Activated CD4-positive, alpha-beta T cell treated with anti-CD3 and anti-CD28 coated beads, Interleukin-2, amount 10 ng/mL, durations not matched to agents 7 days and 5 days (primary cell): ENCODE data around the gene SLC38A6. TPM values are rescaled to one million over a fixed set of nuclear protein-coding genes. Genes with fewer than 3 reads are reported as not detected.
A peak's percentile ranks its signal among the peaks of the same experiment; 100 is the strongest.

Experiments used
- CTCF ChIA-PET: fragments of 350-600 bp; sonication (Branson Sonifier 250); formaldehyde crosslinking; loops from one replicate; lab custom pipeline; 2021; ENCODE audit warnings: antibody characterized with exemption; lab: Charles Lee
- POLR2A ChIA-PET: fragments of 350-600 bp; sonication (Branson Sonifier 250); formaldehyde crosslinking; loops from one replicate; lab custom pipeline; 2021; ENCODE audit warnings: antibody characterized with exemption; lab: Charles Lee
- DNase-seq: peaks from one replicate; pipeline ENCODE4 v3.0.0-alpha.2; 2020
- H3K27ac Mint-ChIP-seq: one replicate; pipeline ENCODE4 v1.8.0; 2021; ENCODE audit warnings: mild to moderate bottlenecking, moderate library complexity, mixed read lengths
- H3K27me3 Mint-ChIP-seq: one replicate; pipeline ENCODE4 v1.8.0; 2021; ENCODE audit warnings: mixed read lengths
- H3K36me3 Mint-ChIP-seq: one replicate; pipeline ENCODE4 v1.8.0; 2021; ENCODE audit warnings: low read depth, mixed read lengths
- H3K4me1 Mint-ChIP-seq: one replicate; pipeline ENCODE4 v1.8.0; 2021; ENCODE audit warnings: mixed read lengths
- H3K4me3 Mint-ChIP-seq: one replicate; pipeline ENCODE4 v1.8.0; 2021; ENCODE audit warnings: mild to moderate bottlenecking, moderate library complexity, mixed read lengths
- H3K9me3 Mint-ChIP-seq: one replicate; pipeline ENCODE4 v1.8.0; 2021; ENCODE audit warnings: mixed read lengths
- total RNA-seq, 2 experiments: library from RNA; stranded (reverse); gene quantifications; one replicate each; pipeline ENCODE4 v1.2.3, GENCODE V29; 2021

Gene SLC38A6
- 10 to 100 TPM in 1 of 2 experiments, 1 to 10 TPM in 1; 8.5 to 10.1 TPM for total RNA-seq

DNA sequence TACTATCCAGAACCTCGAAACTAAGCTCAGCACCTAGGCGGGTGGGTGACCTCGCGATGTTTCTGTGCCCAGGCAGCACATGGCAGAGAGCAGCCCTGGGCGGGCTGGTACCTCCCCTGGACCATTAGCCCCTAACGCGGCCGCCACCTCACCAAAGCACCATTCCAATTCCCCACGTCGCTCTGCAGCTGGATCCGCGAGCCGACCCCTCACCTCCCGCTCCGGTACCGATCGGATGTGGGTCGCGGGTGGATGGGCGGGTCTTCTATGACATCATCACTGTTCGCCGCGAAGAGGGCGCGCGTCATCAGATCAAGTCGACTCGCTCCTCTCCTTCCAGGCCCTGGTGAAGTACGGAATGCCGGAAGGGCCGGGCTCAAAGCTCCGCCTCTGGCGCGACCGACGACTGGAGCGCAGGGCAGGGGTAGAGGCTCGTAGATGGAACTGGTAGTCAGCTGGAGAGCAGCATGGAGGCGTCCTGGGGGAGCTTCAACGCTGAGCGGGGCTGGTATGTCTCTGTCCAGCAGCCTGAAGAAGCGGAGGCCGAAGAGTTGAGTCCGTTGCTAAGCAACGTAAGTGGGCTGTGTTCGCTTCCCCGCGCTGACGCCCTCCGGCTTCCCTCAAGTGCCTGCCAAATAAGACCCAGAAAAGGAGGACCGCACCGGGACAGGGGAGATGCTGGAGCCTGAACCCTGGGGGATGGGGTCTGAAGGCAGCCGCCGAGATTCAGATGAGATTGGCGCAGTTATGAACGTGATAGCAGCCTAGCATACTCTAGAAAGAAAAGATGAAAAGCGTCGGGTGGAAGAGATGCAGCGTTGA, at the start of gene SLC38A6, which contains the start of gene TRMT5:
Gene SLC38A6 (plus strand): TSS at position 435 of the 822 bp plus-strand sequence. CDS start 33 bp downstream, at position 468.
Gene TRMT5 (minus strand): TSS at position 269 of the 822 bp plus-strand sequence. CDS start 106 bp downstream, at position 163.
- Mint-ChIP-seq H3K27me3 (no peaks in the 10 kb centered on the region), H3K9me3 (no peaks in the 10 kb centered on the region), H3K4me3 (no peak within 1 kb of the TSS), H3K36me3 (peaks cover 14% of the 10 kb centered on the region), H3K4me1 (peaks cover 14% of the 10 kb centered on the region), H3K27ac (no peak within 1 kb of the TSS)
- CTCF ChIA-PET = interaction anchor here (0.5 to 1.1 kb wide), 6 partner anchors 13 to 465 kb away, joined by 3 to 4 read pairs (median 3); no protein-coding TSS in a partner anchor
- POLR2A ChIA-PET = no interaction called here
- DNase-seq = peak; percentile 92

DNA sequence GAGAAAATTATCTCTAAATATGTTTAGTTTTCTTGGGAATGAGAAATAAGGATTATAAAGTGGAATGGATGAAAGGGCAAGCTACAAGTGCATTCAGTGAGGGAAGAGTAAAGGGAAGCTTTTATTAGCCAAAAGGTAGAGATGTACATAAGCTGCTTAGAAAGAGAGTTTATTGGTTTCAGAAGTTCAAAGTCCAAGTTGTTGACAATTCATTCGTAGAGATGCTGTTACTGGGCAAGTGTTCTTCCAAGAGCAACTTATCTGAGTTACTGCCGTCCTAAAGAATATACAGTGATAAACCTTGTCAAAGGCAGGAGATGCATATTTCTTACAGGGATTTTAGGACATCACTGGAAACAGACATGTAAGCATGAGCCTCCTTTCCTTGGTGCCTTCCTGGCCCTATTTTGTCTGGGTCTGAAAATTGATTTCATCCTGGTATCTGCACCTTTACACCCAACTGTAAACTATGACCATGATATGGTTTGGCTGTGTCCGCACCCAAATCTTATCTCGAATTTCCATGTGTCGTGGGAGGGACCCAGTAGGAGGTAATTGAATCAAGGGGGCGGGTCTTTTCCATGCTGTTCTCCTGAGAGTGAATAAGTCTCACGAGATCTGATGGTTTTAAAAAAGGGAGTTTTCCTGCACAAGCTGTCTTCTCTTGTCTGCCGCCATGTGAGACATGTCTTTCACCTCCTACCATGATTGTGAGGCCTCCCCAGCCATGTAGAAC, 47.0 kb upstream of the SLC38A6 start:
- no peak overlapping the region for H3K4me3 Mint-ChIP-seq
- peaks cover under 1% of the 10 kb centered on the region for H3K9me3 Mint-ChIP-seq
- H3K27ac Mint-ChIP-seq = no peak overlapping the region
- CTCF ChIA-PET = no interaction called here
- DNase-seq = no peak
- H3K4me1 Mint-ChIP-seq = no peaks in the 10 kb centered on the region
- H3K27me3 Mint-ChIP-seq = no peaks in the 10 kb centered on the region
- POLR2A ChIA-PET = no interaction called here
- H3K36me3 Mint-ChIP-seq = peaks cover 1% of the 10 kb centered on the region

DNA sequence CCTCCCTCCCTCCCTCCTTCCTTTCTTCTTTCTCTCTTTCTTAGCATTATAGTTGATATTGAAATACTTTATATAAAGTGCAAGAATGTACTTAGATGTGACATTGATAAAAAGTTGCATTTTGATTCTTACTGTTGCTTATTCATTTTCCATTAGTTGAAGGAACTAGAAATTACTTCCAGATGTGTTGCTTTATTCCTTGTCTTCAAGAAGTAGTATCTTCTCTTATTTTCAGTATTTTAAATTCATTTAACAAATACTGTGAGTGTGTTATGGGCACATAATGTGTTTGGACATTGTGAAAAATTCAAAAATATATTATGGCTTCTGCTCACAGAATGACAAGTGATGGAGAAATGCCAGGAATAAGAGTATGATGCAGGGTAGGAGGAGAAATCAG, 45.7 kb upstream of the SLC38A6 start:
- H3K27ac Mint-ChIP-seq = no peak overlapping the region
- DNase-seq = no peak
- no peaks in the 10 kb centered on the region for H3K4me1 Mint-ChIP-seq
- H3K4me3 Mint-ChIP-seq = no peak overlapping the region
- ChIA-PET POLR2A (no interaction called here), CTCF (no interaction called here)
- peaks cover 5% of the 10 kb centered on the region for H3K9me3 Mint-ChIP-seq
- H3K36me3 Mint-ChIP-seq = peaks cover 1% of the 10 kb centered on the region
- no peaks in the 10 kb centered on the region for H3K27me3 Mint-ChIP-seq

DNA sequence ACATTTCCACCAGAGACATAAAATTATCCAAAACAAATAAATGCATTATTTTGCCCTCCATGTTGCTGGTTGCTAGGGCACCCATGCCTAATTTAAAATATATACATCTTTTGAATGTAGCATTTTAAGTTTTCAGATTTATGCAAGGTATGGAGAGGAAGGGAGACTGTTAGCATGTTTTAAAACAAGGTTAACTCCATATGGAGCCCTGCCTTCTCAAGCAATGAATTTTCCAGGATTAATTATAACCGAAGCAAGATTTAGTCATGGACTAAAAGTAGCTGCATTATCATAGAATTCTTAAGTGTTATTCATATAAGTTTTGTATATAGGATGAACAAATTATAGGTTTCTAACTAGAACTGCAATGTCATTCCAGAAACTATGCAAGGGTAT, 37.4 kb upstream of the SLC38A6 start:
- no peaks in the 10 kb centered on the region for H3K27me3 Mint-ChIP-seq
- H3K9me3 Mint-ChIP-seq = peaks cover 5% of the 10 kb centered on the region
- CTCF ChIA-PET = no interaction called here

DNA sequence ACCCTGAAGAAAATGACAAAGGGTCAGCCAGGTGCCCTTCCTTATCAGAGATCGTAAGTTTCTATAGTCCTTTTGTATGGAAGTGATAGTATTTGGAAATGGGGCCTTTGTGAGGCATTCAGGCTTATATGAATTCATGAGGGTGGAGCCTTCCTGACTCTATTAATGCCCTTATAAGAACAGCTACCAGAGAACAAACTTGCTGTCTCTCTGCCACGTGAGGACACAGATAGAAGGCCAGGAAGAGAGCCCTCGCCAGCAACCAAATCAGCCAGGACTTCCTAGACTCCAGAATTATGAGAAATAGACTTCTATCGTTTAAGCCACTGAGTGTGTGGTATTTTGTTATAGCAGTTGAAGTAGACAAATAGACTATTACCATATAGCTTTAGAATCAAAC, 36.8 kb upstream of the SLC38A6 start:
- DNase-seq = no peak
- peaks cover 2% of the 10 kb centered on the region for H3K4me1 Mint-ChIP-seq
- no peaks in the 10 kb centered on the region for H3K27me3 Mint-ChIP-seq
- peaks cover 3% of the 10 kb centered on the region for H3K36me3 Mint-ChIP-seq
- H3K27ac Mint-ChIP-seq = no peak overlapping the region
- no peak overlapping the region for H3K4me3 Mint-ChIP-seq
- ChIA-PET POLR2A (no interaction called here), CTCF (no interaction called here)
- peaks cover 3% of the 10 kb centered on the region for H3K9me3 Mint-ChIP-seq

More for the DNA sequence above, 37.4 kb upstream of the SLC38A6 start:
- Mint-ChIP-seq H3K36me3 (peaks cover 3% of the 10 kb centered on the region), H3K4me3 (no peak overlapping the region), H3K4me1 (peaks cover 2% of the 10 kb centered on the region), H3K27ac (no peak overlapping the region)
- DNase-seq = no peak
- POLR2A ChIA-PET = no interaction called here

DNA sequence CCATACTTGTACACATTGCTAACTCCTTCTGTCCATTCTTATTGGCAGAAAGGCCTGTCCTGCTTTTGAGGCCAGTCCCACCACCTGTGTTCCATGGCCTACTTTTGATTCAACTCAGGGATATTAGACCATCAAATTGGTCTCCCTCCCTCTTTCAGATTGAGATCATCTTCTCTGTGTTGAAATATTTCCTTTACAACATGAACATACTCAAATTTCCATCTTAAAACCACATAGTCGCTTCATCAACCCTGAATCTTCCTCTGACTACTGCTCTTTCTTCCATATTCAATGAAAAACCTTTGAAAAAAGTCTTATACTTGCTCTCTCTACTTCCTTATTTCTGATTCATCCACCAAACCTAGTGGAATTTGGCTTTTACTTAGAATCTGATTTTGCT, 35.1 kb upstream of the SLC38A6 start:
- Mint-ChIP-seq H3K9me3 (no peaks in the 10 kb centered on the region), H3K4me3 (no peak overlapping the region), H3K27me3 (no peaks in the 10 kb centered on the region), H3K27ac (no peak overlapping the region), H3K4me1 (peaks cover 2% of the 10 kb centered on the region), H3K36me3 (peaks cover 3% of the 10 kb centered on the region)
- DNase-seq = no peak
- CTCF ChIA-PET = no interaction called here
- POLR2A ChIA-PET = no interaction called here

DNA sequence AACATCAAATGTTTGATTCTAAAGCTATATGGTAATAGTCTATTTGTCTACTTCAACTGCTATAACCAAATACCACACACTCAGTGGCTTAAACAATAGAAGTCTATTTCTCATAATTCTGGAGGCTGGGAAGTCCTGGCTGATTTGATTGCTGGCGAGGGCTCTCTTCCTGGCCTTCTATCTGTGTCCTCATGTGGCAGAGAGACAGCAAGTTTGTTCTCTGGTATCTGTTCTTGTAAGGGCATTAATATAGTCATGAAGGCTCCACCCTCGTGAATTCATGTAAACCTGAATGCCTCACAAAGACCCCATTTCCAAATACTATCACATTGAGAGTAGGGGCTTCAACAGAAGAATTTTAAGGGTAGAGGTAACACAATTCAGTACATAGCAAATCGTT, 34.3 kb upstream of the SLC38A6 start:
- CTCF ChIA-PET = no interaction called here
- POLR2A ChIA-PET = no interaction called here
- Mint-ChIP-seq H3K9me3 (no peaks in the 10 kb centered on the region), H3K36me3 (peaks cover 3% of the 10 kb centered on the region), H3K4me1 (peaks cover 2% of the 10 kb centered on the region), H3K4me3 (no peak overlapping the region), H3K27me3 (no peaks in the 10 kb centered on the region), H3K27ac (no peak overlapping the region)
- no peak for DNase-seq

DNA sequence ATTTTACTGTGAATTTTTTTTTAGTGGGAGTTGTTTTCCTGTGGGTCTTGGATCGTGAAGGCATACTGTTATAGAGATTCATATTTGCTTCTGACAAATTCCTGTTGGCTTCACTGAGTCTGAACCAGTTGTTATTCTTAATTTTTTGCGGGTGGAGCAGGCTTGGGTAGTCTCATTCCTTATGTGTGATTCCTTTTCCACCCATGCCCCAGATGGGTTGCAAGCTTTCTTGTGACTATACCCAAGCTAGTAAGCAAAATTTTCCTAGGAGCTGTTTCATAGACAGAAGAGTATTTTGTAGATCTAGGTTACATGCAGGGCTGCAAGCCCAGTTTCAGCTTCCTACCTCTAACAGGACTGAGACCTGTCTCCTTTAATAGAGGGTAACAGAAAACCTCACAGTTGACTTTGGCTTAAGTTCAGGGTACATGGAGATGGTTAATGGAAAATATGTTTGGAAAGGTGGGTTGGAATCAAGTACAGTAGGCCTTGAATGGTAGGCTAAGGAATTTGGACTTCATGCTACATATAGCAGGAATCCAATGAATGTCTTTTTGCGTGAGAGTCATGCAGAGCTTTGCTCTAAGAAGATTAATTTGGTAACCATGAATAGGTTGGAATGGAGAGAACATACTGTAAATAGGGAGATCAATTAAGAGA, 29.1 kb upstream of the SLC38A6 start:
- H3K4me1 Mint-ChIP-seq = peaks cover 7% of the 10 kb centered on the region
- ChIA-PET POLR2A (no interaction called here), CTCF (interaction anchor here (0.8 to 1.5 kb wide), 2 partner anchors 9 to 153 kb away, joined by 3 to 4 read pairs; no protein-coding TSS in a partner anchor)
- no peak for DNase-seq
- H3K9me3 Mint-ChIP-seq = peaks cover 13% of the 10 kb centered on the region
- no peak overlapping the region for H3K4me3 Mint-ChIP-seq
- H3K36me3 Mint-ChIP-seq = peaks cover 21% of the 10 kb centered on the region
- no peak overlapping the region for H3K27ac Mint-ChIP-seq
- no peaks in the 10 kb centered on the region for H3K27me3 Mint-ChIP-seq

DNA sequence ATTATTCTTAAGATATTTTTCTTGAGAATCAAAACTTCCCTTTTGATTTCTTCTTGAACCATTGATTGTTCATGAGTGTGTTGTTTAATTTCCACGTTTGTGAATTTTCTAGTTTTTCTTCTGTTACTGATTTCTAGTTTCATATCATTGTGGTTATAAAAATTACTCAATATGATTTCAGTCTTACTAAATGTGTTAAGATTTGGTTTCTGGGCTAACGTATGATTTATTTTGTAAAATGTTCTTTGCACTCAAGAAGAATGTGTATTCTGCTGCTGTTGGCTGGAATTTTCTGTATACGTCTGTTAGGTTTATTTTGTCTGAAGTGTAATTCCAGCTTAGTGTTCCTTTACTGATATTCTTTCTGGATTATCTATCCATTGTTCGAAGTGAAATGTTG, 24.8 kb upstream of the SLC38A6 start:
- Mint-ChIP-seq H3K36me3 (peaks cover 38% of the 10 kb centered on the region), H3K9me3 (peaks cover 43% of the 10 kb centered on the region), H3K27ac (no peak overlapping the region), H3K4me3 (no peak overlapping the region), H3K4me1 (peaks cover 10% of the 10 kb centered on the region), H3K27me3 (no peaks in the 10 kb centered on the region)
- CTCF ChIA-PET = no interaction called here
- no peak for DNase-seq
- POLR2A ChIA-PET = no interaction called here

DNA sequence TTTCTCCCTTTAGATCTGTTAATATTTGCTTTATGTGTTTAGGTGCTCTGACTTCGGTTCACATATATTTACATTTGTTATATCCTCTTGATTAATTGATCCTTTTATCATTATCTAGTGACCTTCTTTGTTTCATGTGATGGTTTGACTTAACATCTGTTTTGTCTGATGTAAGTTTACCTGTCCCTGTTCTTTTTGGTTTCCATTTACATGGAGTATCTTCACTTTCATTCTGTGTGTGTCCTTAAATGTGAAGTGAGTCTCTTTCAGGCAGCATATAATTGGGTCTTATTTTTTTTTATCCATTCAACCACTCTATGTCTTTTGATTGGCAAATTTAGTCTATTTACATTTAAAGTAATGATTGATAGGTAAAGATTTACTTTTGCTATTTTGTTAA, 24.4 kb upstream of the SLC38A6 start:
- no peak for DNase-seq
- H3K9me3 Mint-ChIP-seq = peaks cover 45% of the 10 kb centered on the region
- peaks cover 40% of the 10 kb centered on the region for H3K36me3 Mint-ChIP-seq
- no peak overlapping the region for H3K4me3 Mint-ChIP-seq
- H3K4me1 Mint-ChIP-seq = peaks cover 10% of the 10 kb centered on the region
- H3K27me3 Mint-ChIP-seq = no peaks in the 10 kb centered on the region
- H3K27ac Mint-ChIP-seq = no peak overlapping the region
- POLR2A ChIA-PET = no interaction called here
- CTCF ChIA-PET = no interaction called here

DNA sequence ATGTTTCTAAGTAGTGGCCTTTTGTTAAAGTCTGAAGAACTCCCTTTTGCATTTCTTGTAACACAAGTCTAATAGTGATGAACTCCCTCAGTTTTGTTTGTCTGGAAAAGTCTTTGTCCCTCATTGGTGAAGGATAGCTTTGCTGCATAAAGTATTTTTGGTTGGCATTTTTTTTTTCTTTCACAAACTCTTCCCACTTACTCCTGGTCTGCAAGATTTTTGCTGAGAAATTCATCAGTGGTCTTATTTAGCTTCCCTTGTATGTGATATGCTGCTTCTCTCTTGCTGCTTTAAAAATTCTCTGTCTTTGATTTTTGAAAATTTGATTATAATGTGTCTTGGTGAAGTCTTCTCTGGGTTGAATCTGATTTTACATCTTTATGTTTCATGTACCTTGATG, 22.9 kb upstream of the SLC38A6 start:
- Mint-ChIP-seq H3K27ac (no peak overlapping the region), H3K4me1 (peaks cover 10% of the 10 kb centered on the region), H3K9me3 (peaks cover 45% of the 10 kb centered on the region), H3K4me3 (no peak overlapping the region), H3K27me3 (no peaks in the 10 kb centered on the region), H3K36me3 (peaks cover 40% of the 10 kb centered on the region)
- no peak for DNase-seq
- ChIA-PET CTCF (interaction anchor here (0.9 kb wide), 1 partner anchor 23 kb away, joined by 3 read pairs; the partner anchor contains the start of genes SLC38A6 and TRMT5), POLR2A (no interaction called here)

DNA sequence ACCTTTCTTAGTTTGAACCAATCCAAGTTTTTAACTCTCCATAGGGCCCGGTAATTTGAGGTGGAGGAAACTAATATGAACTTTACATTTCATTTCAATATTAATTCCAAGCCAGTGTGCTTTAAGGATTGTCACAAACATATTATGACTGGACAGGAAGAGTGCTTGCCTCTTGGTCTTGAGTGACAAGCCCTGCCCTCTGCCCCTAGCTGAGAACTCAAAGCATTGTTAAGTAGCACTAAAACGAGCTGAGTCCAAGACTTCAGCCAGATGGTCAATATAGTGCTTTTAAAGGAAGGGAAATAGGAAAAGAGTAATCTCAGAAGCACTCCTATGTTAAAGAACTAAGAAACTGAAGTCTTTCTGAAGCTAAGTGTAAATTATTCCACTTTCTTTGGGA, 17.3 kb upstream of the SLC38A6 start:
- H3K9me3 Mint-ChIP-seq = peaks cover 26% of the 10 kb centered on the region
- ChIA-PET CTCF (no interaction called here), POLR2A (no interaction called here)
- H3K27me3 Mint-ChIP-seq = no peaks in the 10 kb centered on the region
- H3K4me1 Mint-ChIP-seq = peaks cover 4% of the 10 kb centered on the region
- H3K4me3 Mint-ChIP-seq = no peak overlapping the region
- peaks cover 14% of the 10 kb centered on the region for H3K36me3 Mint-ChIP-seq
- DNase-seq = no peak
- no peak overlapping the region for H3K27ac Mint-ChIP-seq
